ENCODE data around the gene CARD9.
"Not testable (repeated sequence)": the region's sequence is repeated elsewhere in the genome, so short reads cannot be mapped to it uniquely, and the experiment has no call there.

CARD9 gene

DNA sequence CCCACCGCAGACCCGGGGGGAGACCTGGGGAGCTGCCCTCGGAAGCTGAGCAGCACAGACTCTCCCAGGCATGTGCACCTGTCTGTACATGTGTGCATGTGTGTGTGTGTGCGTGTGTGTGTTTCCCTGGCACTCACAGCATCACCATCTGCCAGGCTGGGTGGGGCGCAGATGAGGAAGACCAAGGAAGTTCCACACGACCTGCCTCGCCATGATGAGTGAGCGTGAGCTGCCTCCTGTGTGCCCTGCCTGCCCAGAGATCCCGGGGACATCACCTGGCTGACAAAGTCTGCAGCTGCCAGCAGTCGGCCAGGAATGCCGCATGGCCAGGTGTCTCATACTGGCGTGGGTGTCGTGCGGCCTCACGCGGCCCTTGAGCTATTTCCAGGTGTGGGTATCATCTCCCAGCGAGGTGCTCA, 50.1 kb downstream of the CARD9 start:
- no peak for DNase-seq (ENCODE audit: low read depth in 3 of 3)

DNA sequence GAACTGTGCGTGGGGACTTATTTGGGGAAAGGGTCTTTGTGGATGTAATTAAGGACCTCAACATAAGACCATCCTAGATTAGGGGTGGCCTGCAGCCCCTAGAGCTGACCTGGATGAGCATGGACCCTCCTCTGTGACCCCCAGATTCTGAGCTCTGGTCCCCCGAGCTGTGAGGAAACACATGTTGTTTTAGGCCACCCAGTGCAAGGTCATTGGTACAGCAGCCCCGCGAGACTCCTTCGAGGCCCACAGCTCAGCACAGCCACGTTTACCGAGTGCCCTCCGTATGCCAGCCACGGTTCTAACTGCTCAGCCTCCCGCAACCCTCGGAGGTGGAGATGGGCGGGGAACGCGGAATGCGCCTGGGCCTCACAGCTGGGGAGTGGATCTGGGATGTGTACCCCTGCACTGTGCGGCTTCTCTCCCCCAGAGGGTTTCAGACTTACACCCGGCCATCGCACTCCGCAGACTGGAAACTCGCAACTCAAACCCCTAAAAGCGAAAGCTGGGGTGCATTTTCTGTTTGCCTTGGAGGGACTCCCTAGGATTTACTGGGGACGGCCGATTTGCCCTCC, 50.6 kb downstream of the CARD9 start:
- no peak for DNase-seq (ENCODE audit: low read depth in 3 of 3)

DNA sequence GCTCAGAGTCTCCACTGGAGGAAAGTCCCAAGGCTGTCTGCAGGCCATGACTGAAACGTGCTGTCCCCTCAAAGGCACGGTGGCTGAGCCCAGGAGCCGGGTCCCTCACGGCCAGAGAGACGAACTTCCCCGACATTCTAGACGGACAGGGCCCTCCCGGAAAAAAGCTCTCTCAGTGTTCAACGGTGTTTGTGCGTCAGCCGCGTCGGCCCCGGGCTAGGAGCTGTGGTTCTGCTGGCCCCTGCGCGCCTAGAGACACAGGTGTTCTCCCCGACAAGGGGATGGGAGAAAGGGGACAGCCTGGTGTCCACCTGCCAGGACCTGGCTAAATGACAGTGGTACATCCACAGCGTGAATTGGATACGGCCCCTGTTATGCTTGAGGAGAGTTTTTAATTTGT, 51.9 kb downstream of the CARD9 start:
- no peak for DNase-seq (ENCODE audit: low read depth in 3 of 3)

DNA sequence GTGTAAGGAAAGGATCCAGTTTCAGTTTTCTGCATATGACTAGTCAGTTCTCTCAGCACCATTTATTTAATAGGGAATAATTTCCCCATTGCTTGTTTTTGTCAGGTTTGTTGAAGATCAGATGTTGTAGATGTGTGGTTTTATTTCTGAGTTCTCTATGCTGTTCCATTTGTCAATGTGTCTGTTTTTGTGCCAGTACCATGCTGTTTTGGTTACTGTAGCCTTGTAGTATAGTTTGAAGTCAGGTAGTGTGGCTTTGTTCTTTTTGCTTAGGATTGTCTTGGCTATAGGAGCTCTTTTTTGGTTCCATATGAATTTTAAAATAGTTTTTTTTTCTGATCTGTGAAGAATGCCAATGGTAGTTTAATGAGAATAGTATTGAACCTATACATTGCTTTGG, 52.5 kb downstream of the CARD9 start:
- DNase-seq (ENCODE audit: low read depth in 3 of 3) = not testable (repeated sequence)

DNA sequence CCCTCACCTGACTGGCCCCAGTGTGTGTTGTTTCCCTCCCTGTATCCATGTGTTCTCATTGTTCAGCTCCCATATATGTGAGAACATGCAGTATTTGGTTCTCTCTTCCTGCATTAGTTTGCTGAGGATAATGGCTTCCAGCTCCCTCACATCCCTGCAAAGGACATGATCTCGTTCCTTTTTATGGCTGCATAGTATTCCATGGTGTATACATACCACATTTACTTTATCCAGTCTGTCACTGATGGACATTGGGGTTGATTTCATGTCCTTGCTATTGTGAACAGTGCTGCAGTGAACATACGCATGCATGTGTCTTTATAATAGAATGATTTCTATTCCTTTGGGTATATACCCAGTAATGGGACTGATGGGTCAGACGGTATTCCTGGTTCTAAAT, 53.5 kb downstream of the CARD9 start:
- DNase-seq (ENCODE audit: low read depth in 3 of 3) = not testable (repeated sequence)

DNA sequence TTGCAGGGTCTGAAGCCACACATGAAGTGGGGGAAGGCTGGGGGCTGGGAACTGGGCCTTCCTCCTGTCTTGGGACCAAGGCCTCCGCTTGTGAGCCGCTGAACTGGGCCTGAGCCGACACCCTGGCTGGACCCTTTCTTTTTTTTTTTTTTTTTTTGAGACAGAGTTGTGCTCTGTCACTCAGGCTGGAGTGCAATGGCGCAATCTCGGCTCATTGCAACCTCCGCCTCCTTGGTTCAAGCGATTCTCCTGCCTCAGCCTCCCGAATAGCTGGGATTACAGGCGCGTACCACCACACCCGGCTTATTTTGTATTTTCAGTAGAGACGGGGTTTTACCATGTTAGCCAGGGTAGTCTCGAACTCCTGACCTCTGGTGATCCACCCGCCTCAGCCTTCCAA, 54.2 kb downstream of the CARD9 start:
- not testable (repeated sequence) for DNase-seq (ENCODE audit: low read depth in 3 of 3)

DNA sequence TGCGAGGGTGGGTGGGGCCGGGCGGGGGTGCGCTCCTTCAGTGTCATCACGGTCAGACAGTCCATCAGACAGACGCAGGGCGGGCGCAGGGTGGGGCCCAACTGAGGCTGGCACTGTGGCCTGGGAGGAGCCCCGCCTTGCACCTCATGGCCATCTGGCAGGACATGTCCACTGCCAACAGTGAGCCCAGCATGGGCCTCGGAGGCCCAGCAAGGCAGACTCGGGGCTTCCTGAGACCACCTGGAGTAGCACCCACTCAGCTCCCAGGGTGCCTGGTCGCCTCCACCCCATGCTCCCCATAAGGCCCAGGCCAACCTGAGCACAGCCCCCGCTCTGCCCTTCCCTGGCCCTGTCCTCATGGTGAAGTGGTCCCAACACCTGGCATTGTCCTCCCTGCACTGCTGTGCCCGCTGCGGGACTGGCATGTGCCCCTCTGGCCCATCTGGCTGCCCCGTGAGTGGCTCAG, 54.7 kb downstream of the CARD9 start:
- DNase-seq (ENCODE audit: low read depth in 3 of 3) = no peak

DNA sequence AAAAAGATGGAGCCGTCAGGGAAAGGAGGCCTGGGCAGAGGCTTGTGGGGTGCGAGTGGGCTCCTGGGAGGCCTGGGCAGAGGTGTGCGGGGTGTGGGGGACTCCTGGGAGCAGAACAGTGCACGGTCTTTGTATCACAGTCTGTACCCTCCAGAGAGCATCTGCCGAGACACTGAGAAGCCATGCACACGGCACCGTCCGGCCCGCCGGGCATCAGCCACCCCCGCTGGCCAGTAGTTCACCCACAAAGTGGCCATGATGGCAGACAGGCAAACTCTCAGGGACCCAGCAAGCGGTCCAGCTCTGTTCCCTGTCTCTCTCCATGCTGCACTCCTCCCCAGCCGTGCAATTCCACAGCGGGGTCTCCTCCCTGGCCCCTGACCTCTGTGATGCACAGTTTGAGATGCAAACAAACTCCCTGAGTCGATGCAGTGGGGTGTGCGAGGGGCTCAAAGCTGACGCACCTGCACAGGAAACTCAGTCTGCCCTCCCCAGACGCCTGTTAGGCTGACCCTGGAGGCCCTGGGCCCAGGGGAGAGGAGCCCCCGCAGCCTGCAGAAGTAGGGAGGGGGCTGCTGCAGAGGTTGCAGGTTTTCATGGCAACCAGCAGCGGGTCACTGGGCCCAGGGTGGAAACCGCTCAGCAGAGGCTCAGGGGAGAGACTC, 55.2 kb downstream of the CARD9 start:
- no peak for DNase-seq (ENCODE audit: low read depth in 3 of 3)

DNA sequence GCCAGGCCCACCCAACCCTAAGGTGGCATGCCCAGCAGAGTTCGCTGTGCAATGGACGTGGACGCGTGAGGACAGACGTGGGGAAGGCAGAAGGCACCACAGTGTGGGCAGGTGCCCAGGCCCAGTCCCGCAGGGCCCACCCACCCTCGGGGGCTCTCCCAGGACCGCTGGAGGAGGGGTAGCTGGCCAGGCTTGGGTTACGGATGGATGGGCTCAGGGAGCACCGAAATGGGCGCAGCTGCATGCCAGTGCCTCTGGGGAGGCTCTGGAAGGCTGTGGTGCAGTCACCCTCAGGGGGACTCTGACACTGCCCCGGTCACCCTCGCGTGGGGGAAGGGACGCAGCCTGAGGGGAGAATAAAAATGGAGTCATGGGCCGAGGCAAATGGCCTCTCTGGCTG, 55.8 kb downstream of the CARD9 start:
- no peak for DNase-seq (ENCODE audit: low read depth in 3 of 3)

DNA sequence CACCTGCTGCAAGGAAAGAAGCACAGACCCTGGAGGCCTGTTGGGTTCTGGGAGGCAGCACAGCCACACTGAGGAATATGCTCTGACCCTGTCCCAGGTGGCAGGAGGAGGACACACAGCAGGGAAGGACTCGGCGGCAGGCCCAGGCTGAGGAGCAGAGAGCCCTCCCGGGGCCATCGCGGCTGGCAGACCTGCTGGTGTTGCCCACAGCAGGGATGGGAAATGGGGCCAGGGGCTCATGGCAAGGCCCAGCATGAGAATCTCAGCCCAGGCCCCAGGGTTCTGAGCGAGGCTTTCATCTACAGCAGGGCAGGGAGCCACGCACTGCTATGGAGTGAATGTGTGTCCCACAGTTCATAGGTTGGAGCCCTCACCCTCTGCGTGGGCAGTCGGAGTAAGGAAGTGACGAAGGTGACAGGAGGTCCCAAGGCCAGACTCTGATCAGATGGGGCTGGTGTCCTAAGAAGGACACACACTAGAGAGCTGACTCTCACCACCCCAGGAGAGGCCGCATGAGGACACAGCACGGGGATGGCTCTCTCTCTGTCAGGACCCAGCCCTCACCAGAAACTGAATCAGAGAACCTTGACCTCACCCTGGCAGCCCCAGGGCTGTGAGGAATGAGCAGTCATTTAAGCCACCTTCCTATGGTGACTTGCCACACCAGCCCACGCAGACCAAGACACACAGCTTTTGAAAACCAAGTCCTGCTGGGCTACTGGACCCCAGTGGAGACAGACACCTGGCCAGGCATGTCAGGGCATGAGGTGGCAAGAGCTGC, 56.4 kb downstream of the CARD9 start:
- no peak for DNase-seq (ENCODE audit: low read depth in 3 of 3)

DNA sequence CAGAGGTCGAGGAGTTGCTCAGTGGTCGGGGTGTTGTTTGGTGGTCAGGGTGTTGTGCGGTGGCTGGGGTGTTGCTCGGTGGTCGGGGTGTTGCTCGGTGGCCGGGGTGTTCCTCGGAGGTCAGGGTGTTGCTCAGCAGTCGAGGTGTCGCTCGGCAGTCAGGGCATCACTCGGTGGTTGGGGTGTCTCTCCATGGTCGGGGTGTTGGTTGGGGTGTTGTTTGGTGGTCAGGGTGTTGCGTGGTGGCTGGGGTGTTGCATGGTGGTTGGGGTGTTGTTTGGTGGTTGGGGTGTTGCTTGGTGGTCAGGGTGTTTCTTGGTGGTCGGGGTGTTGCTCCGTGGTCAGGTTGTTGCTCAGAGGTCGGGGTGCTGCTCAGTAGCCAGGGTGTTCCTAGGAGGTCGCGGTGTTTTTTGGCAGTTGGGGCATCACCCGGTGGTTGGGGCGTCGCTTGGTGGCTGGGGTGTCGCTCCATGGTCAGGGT, 57.2 kb downstream of the CARD9 start:
- DNase-seq (ENCODE audit: low read depth in 3 of 3) = no peak

DNA sequence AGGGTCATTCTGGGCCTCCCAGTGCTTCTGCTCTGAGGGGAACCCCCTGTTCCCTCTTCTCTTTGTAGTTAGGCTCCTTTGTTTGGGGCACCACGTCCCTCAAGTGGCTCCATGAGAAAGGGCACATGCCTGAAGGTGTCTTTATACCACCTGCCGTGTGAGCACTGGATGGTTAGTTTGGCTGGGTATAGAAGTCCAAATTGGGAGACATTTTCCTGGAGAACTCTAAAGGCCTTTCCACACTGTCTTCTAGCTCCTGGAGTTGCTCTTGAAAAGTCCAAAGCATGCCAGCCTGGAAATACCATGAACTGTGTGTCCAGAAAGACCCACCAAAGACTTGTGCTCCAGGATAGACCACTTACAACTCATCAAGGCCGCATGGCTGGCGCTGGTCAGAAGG, 58.5 kb downstream of the CARD9 start:
- DNase-seq (ENCODE audit: low read depth in 3 of 3) = no peak

DNA sequence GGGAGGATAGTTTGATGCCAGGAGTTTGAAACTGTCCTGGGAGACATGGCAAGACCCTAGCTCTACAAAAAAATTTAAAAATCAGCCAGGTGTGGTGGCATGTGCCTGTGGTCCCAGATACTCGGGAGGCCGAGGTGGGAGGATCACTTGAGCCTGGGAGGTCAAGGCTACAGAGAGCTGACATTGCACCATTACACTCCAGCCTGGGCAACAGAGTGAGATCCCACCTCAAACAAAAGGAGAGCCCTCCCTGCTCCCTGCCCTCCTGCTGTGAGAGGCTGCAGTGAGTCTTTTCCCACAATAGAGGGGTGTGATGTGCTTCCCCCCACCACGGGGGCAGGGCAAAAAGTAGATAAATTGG, 59.4 kb downstream of the CARD9 start:
- DNase-seq (ENCODE audit: low read depth in 3 of 3) = no peak

All from stimulated activated CD4-positive, alpha-beta T cell treated with anti-CD3 and anti-CD28 coated beads, TNF-alpha, amount 100 ng/mL, for 48 hours (primary cell).